Stimulated activated CD4-positive, alpha-beta T cell treated with anti-CD3 and anti-CD28 coated beads, Interleukin-1b, Interleukin-23, amount 100 ng/mL, for 1 hour (primary cell): ENCODE results near the gene LLGL2.

Source experiments
- DNase-seq, 2 donors: peaks; one replicate each; pipeline ENCODE4 v3.0.0-alpha.2; 2020; ENCODE audit warnings: low read depth in 2 of 2

The LLGL2 gene

GRCh38 chr17:75521290-75521689 lies 4.2 kb upstream of the LLGL2 start:
- DNase-seq, result no peak

GRCh38 chr17:75521951-75522727 lies 3.4 kb upstream of the LLGL2 start:
- DNase-seq, result no peak

- DNase-seq, result no peak
Observed at GRCh38 chr17:75523647-75524046, 1.9 kb upstream of the LLGL2 start.

DNA sequence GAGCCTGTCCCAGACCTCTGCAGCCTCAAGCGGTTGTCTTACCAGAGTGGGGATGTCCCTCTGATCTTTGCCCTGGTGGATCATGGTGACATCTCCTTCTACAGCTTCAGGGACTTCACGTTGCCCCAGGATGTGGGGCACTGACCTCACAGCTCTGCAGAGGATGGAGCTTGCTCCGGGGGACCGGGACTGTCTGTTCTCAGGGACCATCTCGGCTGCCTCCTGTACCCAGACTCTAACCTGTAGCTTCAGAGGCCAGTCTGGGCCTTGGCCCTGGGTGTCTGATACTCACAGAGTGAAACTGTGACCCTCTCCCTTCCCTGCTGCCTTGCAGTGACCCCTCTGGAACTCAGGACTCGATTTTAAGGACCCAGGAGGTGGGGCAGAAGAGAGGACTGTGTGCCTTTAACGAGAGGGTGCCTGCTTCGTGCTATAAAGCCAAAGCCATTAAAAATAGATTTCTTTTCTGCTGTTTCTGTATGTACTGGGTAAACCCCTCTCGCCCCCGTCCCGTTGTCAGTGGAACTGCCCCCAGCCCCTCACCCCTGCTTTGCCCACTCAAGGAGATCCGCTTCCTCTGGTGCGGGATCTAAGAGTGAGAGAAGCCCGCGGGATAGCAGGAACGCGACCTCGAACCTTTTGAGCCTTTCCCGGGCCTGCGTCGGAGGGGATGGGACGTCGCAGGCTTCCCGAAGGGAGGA lies 1.1 kb upstream of the LLGL2 start:
- DNase-seq, result no peak

DNA sequence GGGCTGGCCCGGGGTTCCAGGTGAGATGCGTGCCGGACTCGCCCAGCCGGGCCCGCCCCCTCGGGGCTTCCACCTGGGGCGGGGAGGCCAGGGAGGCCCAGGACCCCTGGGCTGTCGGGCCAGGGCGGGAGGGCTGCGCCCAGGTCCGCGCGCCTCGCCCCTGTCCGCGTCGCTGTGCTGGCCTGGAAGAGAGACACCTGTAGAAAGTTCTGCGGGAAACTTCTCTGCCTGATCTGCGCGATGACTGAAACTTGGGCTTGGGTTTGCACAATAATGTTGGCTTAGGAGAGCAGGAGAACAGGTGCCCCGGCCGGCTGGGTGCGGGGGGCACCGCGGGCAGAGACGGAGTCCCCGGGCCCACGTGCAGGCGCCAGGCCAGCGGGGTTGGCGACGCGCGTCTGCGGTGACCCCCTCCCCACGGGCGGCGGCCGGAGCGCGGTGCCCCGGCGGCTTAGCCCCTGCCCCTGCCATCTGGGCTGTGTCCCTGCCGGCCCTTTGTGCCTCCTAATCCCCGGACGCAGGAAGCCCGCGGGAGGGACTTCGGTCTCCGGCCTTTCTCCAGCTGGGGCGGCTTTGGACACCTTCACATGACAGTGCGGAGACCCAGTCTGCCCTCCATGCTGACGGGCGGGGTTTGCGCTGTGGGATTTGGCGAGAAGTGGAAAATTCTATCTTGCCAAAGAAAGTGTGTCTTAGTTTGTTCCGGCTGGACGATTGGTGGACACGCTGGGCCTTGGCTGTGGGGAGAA lies 483 bp downstream of the LLGL2 start:
- no peak for DNase-seq

- DNase-seq, result no peak
Observed at GRCh38 chr17:75526555-75527270, 1.2 kb downstream of the LLGL2 start.

- no peak for DNase-seq
Observed at GRCh38 chr17:75530837-75531720, 5.6 kb downstream of the LLGL2 start.

GRCh38 chr17:75531721-75532072 lies 6.2 kb downstream of the LLGL2 start:
- no peak for DNase-seq

GRCh38 chr17:75535119-75535537 lies 9.6 kb downstream of the LLGL2 start:
- no peak for DNase-seq

DNA sequence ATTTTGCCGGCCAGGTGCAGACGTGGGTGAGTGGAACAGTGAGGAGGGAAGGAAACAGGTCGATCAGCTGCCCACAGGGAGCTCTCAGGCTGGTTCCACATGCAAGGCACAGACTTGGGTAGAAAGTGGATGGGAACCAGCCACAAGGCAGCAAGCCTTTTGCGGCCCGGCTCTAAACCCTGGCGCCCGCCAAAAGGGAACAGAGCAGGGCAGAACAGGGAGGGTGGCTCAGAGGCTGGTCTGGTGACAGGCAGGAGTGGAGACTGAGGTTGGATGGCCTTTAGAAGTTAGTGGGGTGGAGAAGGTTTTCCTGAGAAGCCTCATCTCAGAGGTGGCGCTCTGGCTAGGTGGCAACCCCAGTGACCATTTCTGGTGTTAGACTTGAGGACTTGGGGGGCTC lies 10.4 kb downstream of the LLGL2 start:
- DNase-seq, result no peak

- DNase-seq, result no peak
Observed at GRCh38 chr17:75536366-75536765, 10.9 kb downstream of the LLGL2 start.

DNA sequence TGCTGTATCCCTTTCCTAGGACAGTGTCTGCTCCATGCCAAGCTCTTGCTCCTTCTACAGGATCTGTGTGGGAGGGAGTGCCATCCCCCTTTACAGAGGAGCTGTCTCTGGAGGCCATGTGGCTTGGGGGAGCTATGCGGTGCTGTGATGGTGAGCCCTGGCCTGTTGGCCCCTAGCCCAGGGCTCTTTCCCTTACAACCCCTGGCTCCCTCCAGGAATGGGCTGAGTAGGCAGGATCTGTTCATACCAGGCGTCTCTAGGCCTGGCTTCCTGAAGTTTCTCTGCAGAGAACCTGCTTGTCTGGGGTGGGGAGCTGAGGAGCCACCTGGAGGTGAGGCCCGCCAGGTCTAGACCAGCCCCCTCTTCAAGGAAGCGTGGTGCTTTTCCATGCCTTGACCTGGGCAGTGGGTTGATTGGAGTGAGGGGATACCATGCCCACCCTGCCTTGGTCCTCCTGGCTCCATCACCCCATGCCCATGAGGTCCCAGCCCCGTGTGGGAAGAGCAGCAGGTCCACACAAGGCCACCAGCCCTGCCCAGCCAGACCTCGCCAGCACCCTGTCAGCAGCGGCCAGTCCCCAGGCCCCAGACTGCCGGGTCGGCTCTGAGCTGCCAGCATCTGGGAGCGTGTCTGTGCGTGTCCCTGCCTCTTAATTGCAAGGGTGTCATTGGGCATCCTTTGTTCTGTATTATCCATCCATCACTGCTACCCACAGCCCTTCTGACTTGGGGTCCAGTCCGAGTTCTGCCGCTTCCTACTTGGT lies 14.7 kb downstream of the LLGL2 start:
- no peak for DNase-seq

- DNase-seq, result no peak
Observed at GRCh38 chr17:75540923-75541503, 15.5 kb downstream of the LLGL2 start.

GRCh38 chr17:75542229-75542628 lies 16.7 kb downstream of the LLGL2 start:
- DNase-seq, result no peak

DNA sequence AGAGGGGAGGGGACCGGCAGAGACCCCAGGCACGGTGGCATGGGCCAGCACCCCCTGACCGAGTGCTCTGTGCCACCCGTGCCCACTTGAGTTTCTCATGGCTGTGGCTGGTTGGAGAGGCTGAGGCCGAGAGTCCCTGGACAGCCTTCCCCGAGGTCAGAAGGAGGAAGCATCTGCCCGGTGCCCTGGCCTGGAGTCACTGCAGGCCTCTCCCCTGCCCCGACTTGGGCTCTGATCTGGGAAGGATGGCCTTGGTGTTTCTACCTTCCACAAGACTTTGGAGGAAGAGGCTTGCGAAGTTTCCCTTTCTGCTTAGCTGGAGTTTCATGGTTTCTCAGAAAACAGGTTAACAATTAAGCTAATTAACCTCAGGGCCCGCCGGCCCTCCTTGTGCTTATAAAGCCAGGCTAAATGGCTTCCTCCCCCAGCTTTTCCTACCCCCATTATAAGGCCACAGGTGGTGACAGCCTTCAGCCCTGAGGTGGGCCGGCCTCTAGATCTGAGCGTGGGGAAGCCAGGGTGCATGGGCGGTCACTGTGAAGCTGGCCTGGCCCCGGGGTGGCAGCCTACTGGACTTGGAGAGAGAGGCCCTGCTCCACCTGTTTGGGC lies 17.3 kb downstream of the LLGL2 start:
- no peak for DNase-seq

DNA sequence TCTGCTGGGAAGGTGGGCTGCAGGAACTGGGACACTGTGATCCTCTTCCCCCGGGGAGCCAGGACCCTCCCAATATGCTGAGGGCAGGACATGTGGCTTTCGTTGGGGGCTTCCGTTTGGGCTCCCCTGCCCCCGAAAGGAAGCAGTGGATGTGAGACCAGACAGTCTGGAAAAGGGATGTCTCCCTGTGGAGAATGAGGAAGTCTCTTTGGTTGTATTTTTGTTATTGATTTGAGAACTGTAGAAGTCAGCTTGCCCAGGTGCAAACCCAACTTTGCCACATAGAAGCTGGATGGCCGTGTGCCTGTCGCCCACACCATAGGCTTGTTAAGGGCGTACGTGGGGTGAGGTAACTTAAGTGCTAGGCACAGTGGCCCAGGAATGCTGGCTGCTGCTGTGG lies 18.8 kb downstream of the LLGL2 start:
- no peak for DNase-seq

GRCh38 chr17:75546181-75546580 lies 20.7 kb downstream of the LLGL2 start:
- no peak for DNase-seq

GRCh38 chr17:75547091-75547490 lies 21.6 kb downstream of the LLGL2 start:
- DNase-seq, result no peak

- no peak for DNase-seq
Observed at GRCh38 chr17:75548813-75549212, 23.3 kb downstream of the LLGL2 start.
